SH-SY5Y (cell line): Measurements from ENCODE around the gene SLC38A5.

ENCODE experiments used
- GATA2 ChIP-seq: IDR thresholded peaks from 2 replicates; pipeline ENCODE4 v1.6.1; 2011; ENCODE audit warnings: mild to moderate bottlenecking, low read depth, low read length
- GATA3 ChIP-seq: IDR thresholded peaks from 2 replicates; pipeline ENCODE4 v1.6.1; 2011; ENCODE audit warnings: low read depth, mild to moderate bottlenecking, low read length, moderate library complexity

DNA sequence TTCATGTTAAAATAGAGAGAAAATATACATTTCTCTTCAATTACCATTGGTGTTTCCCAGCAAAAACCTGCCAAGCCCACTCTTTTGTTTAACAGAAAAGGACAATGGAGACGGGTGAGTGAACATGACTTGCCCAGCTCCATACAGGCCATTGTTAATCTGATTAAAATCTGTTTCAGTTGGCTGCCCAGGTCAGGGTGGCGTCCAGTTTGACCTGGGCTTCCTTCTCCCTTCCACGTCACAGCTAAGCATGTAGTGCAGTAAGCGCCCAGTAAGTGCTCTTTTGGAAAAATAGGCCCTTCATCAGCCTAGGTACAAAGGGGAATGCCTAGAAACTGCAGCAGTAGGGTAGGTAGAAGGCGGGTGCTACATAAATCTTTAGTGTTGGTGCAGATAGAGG, 37.2 kb upstream of the SLC38A5 start:
- TF ChIP-seq GATA2 (no peak), GATA3 (no peak)
